GM13976 (cell line): ENCODE measurements around the gene MORF4L2.

Experiments
- DNase-seq: peaks from one replicate; pipeline ENCODE4 v3.0.0; 2012; ENCODE audit warnings: low spot score
- in situ Hi-C: fragments of 300-500 bp; cut with MboI; formaldehyde crosslinking; loops from one replicate; pipeline ENCODE4 v1.12.0; 2022; ENCODE audit warnings: low sequenced_read_pairs, mixed read lengths, inconsistent platforms; ENCODE audit not compliant: unreplicated experiment
- TF ChIP-seq, protein P1 (sequence below): IDR thresholded peaks from 2 replicates; pipeline ENCODE4 v1.5.1; 2012; ENCODE audit warnings: borderline replicate concordance, mild to moderate bottlenecking; ENCODE audit not compliant: insufficient read depth; ENCODE audit errors: extremely low read depth, missing control alignments, control extremely low read depth

MORF4L2 gene

DNA sequence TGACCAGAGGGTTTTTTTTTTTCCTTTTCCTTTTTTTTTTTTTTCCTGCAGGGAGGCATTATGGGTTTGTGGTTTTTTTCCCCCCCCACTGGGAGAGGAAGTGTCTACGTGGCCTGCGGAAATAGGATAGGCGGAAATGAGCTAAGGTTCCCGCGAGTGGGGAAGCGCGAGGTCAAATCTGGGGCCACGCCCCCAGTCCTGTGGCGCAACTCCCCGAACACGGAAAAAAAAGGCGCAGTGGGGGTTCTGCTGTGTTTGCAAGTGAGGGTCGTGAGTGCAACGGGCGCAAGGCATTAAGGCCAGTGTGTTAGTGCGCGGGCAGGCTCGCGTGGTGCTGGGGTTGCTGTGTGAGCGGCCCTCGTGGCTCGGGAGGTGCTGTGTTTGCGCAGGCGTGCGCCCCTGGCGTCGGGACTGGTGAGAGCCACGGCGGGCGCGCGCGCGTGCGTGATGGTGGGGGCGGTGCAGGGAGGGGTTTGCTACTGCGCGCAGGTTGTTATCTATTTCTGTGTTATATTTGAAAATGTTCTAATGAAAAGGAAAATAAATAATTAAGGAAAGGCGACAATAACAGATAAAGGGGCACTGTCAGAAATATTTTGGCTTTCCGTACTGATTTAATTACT is 685 bp upstream of the MORF4L2 start:
- DNase-seq: peak; percentile 63
- in situ Hi-C loops: no loop called here
- TF ChIP-seq, protein P1, sequence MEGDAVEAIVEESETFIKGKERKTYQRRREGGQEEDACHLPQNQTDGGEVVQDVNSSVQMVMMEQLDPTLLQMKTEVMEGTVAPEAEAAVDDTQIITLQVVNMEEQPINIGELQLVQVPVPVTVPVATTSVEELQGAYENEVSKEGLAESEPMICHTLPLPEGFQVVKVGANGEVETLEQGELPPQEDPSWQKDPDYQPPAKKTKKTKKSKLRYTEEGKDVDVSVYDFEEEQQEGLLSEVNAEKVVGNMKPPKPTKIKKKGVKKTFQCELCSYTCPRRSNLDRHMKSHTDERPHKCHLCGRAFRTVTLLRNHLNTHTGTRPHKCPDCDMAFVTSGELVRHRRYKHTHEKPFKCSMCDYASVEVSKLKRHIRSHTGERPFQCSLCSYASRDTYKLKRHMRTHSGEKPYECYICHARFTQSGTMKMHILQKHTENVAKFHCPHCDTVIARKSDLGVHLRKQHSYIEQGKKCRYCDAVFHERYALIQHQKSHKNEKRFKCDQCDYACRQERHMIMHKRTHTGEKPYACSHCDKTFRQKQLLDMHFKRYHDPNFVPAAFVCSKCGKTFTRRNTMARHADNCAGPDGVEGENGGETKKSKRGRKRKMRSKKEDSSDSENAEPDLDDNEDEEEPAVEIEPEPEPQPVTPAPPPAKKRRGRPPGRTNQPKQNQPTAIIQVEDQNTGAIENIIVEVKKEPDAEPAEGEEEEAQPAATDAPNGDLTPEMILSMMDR: peak; percentile 10

DNA sequence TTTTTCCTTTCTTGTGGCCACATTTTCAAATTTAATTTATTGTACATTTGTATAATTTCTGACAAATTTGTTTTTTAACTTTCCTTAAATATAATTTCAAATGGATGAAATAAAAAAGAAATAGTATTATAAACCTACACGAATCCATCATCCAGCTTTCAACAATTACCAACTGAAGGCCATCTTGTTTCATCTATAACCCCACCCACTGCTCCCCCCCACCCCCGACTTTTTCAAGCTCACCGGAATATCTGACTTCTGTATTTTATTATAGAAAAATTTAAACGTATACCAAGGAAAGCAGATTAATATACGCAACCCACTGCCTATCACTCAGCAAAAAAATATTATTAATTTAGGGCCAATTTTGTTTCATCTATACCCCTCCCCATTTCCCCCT is 1.1 kb downstream of the MORF4L2 start:
- TF ChIP-seq, protein P1: no peak
- in situ Hi-C loops: no loop called here
- no peak for DNase-seq

DNA sequence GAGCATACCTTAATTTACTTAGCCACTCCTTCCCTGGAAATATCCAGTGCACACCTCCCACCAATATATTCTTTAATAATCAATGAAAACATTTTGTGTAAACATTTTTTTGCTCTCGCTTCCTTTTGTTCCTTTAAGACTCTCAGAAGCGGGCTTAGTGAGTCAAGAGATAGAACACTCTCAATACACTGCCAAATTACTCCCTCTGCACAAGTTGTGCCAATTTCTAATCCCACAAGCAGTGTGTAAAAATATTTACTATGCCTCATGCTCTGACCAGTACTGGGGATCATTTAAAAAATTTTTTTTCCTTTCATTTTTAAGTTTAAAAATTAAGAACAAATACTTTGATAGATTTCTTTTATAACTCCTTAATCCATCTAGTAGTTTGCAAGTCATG is 5.1 kb downstream of the MORF4L2 start:
- in situ Hi-C loops: no loop called here
- TF ChIP-seq, protein P1: no peak
- DNase-seq: no peak

DNA sequence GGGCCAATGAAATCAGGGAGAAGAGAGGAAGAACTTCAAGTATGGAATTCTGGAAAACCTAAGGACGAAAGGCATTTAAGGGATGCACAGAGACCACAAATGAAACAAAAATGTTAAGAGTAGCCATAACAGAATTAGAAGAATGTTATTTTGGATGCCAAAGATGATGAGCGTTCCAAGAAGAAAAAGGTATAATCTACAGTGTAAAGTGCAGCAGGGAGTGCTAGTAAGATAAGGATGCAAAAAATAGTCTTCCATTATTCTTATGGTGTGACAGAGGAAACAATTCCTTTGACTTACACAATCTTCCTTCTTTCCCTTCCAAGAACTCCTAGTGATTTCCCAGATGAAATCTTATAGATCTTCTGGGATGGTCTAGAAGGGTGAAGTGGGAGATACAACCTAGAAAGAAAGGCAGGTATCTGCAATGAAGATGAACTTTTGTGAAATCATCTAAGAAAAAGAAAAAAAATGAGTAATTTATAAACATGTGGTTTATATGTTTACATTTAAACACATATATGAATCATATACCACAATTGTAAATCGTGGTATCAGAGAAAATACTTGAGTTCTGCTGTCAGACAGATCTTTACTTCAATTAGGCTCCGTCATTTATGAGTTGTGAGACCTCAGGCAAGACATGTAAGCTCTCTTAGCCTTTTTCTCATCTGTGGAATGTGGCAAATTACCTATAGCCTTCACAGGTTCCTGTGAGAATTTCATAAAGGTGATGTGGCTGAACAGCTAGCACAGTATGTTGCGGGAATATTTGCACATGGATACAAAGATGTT is 8.1 kb downstream of the MORF4L2 start:
- in situ Hi-C loops: no loop called here
- TF ChIP-seq, protein P1: no peak
- no peak for DNase-seq

DNA sequence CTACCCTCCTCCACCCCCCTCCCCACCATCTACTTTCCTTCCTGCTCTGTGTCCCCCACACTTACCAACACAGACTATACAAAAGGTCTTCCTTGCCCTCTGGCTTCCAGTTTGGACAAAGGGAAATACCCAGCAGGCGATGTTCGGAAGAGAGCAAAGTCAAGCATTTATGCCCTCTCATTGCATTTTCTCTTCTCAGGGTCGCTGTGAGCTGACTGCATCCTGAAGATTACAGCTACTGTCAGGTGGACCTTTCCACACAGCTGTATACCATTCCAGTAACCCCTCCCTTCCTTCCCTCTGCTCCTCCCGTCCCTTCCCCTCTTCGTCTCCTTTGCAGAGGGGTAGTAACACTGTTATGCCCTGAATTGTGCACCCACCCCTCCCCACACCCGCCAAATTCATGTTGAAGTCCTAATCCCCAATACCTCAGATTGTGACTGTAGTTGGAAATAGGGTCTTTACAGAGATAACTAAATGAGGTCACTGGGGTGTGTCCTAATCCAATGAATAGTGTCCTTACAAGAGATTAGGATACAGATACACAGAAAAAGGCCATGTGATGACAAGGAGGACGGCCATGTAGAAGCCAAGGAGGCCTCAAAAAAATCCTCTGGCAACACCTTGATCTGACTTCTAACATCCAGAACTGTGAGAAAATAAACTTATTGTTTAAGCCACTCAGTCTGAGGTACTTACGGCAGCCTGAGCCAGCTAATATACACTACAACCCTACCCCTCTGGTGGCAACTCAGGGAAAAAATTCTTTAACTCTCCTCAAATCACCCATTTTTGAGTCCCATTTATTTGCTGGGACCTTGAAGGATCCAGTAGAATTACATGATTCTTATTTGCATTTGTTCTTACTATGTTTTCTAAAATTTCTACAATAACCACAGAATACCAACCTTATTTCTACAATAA is 11.7 kb downstream of the MORF4L2 start:
- in situ Hi-C loops: no loop called here

DNA sequence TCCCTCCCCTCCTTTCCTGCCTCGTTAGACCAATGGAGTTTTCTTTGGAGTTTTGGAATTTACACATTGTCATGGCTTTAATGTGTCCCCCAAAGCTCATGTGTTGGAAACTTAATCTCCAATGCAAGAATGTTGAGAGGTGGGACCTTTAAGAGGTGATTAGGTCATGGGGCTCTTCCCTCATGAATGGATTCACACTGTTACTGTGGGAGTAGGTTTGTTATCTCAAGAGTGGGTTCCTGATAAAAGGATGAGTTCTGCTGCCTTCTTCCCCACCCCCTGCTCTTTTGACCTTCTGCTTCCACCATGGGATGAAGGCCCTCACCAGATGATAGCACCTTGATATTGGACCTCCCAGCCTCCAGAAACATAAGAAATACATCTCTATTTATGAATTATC is 16.8 kb downstream of the MORF4L2 start:
- no peak for DNase-seq
- in situ Hi-C loops: no loop called here
- TF ChIP-seq, protein P1: no peak

More for the DNA sequence above, 11.7 kb downstream of the MORF4L2 start:
- DNase-seq: no peak
- TF ChIP-seq, protein P1: no peak
